Stomach smooth muscle (tissue), 2 donors: Measurements from ENCODE around the gene COX14.
"Not testable (repeated sequence)": the region's sequence is repeated elsewhere in the genome, so short reads cannot be mapped to it uniquely, and the experiment has no call there.

Source experiments
- H3K27ac ChIP-seq: one replicate; pipeline ENCODE4 v1.7.0; 2013; ENCODE audit warnings: mild to moderate bottlenecking, low read length, inconsistent platforms
- H3K27me3 ChIP-seq, 2 donors: one replicate each; pipeline ENCODE4 v1.7.0; 2013; ENCODE audit warnings: low read length in 2 of 2; ENCODE audit not compliant: insufficient read depth in 2 of 2, control insufficient read depth in 1 of 2
- H3K36me3 ChIP-seq, 2 donors: one replicate each; pipeline ENCODE4 v1.7.0; 2013; ENCODE audit warnings: low read length in 2 of 2; ENCODE audit not compliant: control insufficient read depth in 2 of 2, insufficient read depth in 2 of 2
- H3K4me1 ChIP-seq: one replicate; pipeline ENCODE4 v1.7.0; 2013; ENCODE audit warnings: low read length; ENCODE audit not compliant: control insufficient read depth, insufficient read depth
- H3K4me3 ChIP-seq, 2 donors: one replicate each; pipeline ENCODE4 v1.7.0; 2013; ENCODE audit warnings: low read length in 2 of 2
- H3K9ac ChIP-seq, 2 donors: one replicate each; pipeline ENCODE4 v1.7.0; 2013; ENCODE audit warnings: low read length in 2 of 2, mild to moderate bottlenecking in 1 of 2
- H3K9me3 ChIP-seq, 2 donors: one replicate each; pipeline ENCODE4 v1.7.0; 2013; ENCODE audit warnings: low read length in 2 of 2; ENCODE audit not compliant: control insufficient read depth in 2 of 2
- donor health status: healthy.
- donor health status: Pancreatic carcinoma.

Gene COX14

DNA sequence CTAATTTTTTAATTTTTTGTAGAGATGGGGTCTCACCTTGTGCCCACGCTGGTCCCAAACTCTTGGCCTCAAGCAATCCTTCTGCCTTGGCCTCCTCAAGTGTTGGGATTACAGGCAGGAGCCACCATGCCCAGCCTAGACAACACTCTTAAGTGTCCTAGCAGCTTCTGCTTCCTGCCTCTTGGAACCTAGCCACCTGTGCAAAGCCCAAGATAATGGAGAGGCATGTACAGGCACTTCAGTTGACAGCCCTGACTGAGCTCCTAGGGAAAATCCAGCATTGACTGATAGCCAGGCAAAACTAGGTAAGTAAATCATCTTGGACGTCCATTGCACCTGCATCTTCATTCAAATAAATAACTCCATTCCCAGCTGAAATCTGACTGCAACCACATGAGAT lies 15.5 kb downstream of the COX14 start:
- Histone ChIP-seq H3K4me3 (no peak overlapping the region), H3K9ac (no peak overlapping the region), H3K27ac (no peak overlapping the region), H3K27me3 (no peaks in the 10 kb centered on the region), H3K9me3 (no peaks in the 10 kb centered on the region), H3K36me3 (peaks cover 35 to 43% of the 10 kb centered on the region in 2 donors), H3K4me1 (peaks cover 2% of the 10 kb centered on the region)

DNA sequence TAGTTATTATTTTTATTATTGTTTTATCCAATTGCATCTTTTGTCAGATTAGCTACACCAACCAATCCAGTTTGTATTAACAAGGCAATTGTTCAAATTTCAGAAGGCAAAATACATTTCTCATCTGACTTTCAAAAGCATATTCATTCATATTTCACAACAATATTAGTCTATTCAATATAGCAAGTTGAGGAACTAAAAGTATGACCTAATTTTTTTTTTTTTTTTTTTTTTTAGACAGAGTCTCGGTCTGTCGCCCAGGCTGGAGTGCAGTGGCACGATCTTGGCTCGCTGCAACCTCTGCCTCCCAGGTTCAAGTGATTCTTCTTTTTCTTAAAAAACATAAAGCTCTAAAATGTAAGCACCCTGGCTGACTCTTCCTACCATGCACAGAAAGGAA lies 17.3 kb downstream of the COX14 start:
- Histone ChIP-seq H3K4me1 (peaks cover 2% of the 10 kb centered on the region), H3K27me3 (no peaks in the 10 kb centered on the region), H3K9ac (no peak overlapping the region), H3K27ac (no peak overlapping the region), H3K9me3 (no peaks in the 10 kb centered on the region), H3K4me3 (no peak overlapping the region), H3K36me3 (peaks cover 33 to 41% of the 10 kb centered on the region in 2 donors)

GRCh38 chr12:50132505-50133135 lies 20.6 kb downstream of the COX14 start:
- Histone ChIP-seq H3K9me3 (no peaks in the 10 kb centered on the region), H3K36me3 (peaks cover 38 to 44% of the 10 kb centered on the region in 2 donors)

DNA sequence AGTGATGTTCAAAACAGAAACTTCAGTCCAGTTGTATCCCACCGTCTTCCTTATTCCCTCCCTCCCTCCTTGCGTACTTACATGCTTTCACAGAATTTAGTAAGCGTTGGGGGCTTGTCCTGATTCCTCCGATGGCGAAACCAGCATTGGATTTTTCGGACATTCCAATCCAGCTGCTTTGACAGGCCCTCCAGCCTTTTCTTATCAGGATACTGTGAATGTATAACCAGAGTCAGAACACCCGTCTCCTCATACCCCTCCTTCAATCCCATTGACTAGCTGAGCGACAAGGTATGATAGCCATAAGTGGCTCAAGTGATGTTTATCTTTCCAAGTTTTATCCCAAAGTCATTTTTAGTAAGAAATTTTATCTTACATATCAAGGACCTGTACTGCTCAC lies 31.0 kb downstream of the COX14 start:
- H3K4me3 ChIP-seq, result no peak overlapping the region
- H3K9me3 ChIP-seq, result no peaks in the 10 kb centered on the region
- no peak overlapping the region for H3K9ac ChIP-seq
- no peak overlapping the region for H3K27ac ChIP-seq
- H3K4me1 ChIP-seq, result no peaks in the 10 kb centered on the region
- H3K27me3 ChIP-seq, result no peaks in the 10 kb centered on the region
- peaks cover 5 to 17% of the 10 kb centered on the region in 2 donors for H3K36me3 ChIP-seq

More at GRCh38 chr12:50132505-50133135, 20.6 kb downstream of the COX14 start:
- Histone ChIP-seq H3K27me3 (no peaks in the 10 kb centered on the region), H3K4me3 (no peak overlapping the region), H3K27ac (no peak overlapping the region), H3K4me1 (peaks cover 9% of the 10 kb centered on the region), H3K9ac (no peak overlapping the region)

DNA sequence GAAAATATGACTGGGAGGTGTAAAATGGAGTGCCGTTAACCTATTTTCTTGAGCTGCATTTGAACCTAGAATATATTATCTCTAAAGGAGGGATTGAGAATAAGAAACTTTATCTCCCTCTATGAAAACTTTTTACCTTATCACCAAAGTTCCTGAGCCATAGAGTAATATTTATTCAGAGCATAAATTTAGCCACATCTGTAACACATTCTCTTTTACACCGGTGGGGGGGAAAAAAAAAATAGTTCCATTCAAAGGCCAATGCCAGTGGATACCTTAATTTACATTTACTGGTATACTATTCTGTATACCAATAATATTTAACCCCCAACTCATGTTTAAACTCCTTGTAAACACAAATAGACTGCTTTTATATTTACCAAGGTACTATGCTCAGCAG lies 33.4 kb downstream of the COX14 start:
- no peaks in the 10 kb centered on the region for H3K9me3 ChIP-seq
- H3K27ac ChIP-seq, result no peak overlapping the region
- H3K9ac ChIP-seq, result no peak overlapping the region
- H3K27me3 ChIP-seq, result no peaks in the 10 kb centered on the region
- peaks cover 5 to 7% of the 10 kb centered on the region in 2 donors for H3K36me3 ChIP-seq
- H3K4me3 ChIP-seq, result no peak overlapping the region
- H3K4me1 ChIP-seq, result no peaks in the 10 kb centered on the region

DNA sequence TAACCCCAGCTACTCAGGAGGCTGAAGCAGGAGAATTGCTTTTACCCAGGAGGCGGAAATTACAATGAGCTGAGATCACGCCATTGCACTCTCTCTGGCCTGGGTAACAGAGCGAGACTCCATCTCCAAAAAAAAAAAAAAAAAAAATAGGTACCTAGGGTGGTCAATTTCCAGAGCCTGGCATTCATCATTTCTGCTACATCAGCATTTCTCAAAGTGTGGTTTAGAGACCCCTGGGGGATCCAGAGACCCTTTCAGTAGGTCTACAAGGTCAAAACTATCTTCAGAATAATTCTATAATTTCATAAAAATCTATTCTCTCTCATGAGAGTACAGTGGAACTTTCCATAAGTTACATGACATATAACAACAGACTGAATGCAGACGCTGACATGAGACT lies 35.2 kb downstream of the COX14 start:
- no peak overlapping the region for H3K9ac ChIP-seq
- no peak overlapping the region for H3K27ac ChIP-seq
- H3K36me3 ChIP-seq, result peaks cover 0 to 3% of the 10 kb centered on the region in 2 donors
- no peak overlapping the region for H3K4me3 ChIP-seq
- no peaks in the 10 kb centered on the region for H3K9me3 ChIP-seq
- no peaks in the 10 kb centered on the region for H3K4me1 ChIP-seq
- no peaks in the 10 kb centered on the region for H3K27me3 ChIP-seq

DNA sequence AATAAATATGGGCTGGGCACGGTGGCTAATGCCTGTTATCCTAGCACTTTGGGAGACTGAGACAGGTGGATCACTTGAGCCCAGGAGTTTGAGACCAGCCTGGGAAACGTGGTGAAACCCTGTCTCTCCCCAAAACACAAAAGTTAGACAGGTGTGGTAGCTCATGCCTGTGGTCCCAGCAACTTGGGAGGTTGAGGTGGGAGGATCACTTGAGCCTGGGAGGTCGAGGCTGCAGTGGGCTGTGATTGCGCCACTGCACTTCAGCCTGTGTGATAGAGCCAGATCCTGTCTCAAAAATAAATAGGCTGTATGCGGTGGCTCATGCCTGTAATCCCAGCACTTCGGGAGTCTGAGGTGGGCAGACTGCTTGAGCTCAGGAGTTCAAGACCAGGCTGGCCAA lies 36.0 kb downstream of the COX14 start:
- H3K4me1 ChIP-seq, H3K27ac ChIP-seq, H3K9ac ChIP-seq, H3K4me3 ChIP-seq, H3K27me3 ChIP-seq, H3K9me3 ChIP-seq, H3K36me3 ChIP-seq: not testable (repeated sequence)

DNA sequence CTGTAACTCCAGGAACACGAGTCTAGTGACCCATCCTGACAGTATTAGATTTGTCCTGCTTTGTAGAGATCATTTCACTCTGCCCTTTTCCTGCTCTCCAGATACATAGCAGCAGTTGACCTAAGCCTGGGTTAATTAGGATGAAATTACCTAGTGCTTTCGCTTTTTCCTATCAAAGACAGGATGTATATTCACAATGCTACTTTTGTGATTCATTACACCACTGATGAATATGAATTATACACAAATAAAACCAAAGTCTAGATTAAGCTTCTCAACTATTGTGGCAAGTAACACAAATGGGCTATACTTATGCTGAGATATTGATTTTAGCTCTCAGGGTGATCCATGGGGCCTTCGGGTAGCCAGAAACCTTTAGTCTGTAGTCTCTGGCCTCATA lies 37.3 kb downstream of the COX14 start:
- H3K4me3 ChIP-seq, result no peak overlapping the region
- no peaks in the 10 kb centered on the region for H3K27me3 ChIP-seq
- H3K9me3 ChIP-seq, result no peaks in the 10 kb centered on the region
- no peak overlapping the region for H3K27ac ChIP-seq
- no peak overlapping the region for H3K9ac ChIP-seq
- no peaks in the 10 kb centered on the region for H3K4me1 ChIP-seq
- H3K36me3 ChIP-seq, result no peaks in the 10 kb centered on the region

DNA sequence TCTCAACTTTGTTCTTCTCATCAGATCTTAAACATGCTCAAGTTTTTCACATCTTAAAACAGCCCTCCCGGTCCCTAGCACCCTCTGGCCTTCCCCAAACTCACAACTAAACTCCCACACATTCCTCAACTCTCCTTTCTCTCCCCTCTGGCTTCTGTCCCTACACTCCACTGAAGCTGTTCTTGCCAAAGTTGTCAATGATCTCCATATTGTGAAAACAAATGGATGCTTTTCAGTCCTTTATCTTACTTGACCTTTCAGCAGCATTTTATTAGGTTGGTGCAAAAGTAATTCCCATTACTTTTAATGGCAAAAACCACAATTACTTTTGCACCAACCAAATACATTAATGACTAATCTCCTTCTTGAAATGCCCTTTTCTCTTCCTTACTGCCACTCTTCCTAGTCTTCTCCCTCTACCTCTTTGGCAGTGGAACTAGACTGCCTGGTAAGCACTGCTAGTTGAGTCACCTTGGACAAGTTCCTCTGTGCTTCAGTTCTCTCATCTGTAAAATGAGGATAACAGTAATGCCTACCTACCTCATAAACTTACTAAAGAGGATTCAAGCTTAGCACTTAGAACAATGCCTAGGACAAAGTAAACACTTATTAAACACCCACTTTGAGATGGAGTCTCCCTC lies 39.1 kb downstream of the COX14 start:
- H3K4me3 ChIP-seq, result no peak overlapping the region
- no peaks in the 10 kb centered on the region for H3K4me1 ChIP-seq
- H3K9ac ChIP-seq, result no peak overlapping the region
- no peaks in the 10 kb centered on the region for H3K9me3 ChIP-seq
- no peaks in the 10 kb centered on the region for H3K36me3 ChIP-seq
- H3K27ac ChIP-seq, result no peak overlapping the region
- H3K27me3 ChIP-seq, result no peaks in the 10 kb centered on the region

DNA sequence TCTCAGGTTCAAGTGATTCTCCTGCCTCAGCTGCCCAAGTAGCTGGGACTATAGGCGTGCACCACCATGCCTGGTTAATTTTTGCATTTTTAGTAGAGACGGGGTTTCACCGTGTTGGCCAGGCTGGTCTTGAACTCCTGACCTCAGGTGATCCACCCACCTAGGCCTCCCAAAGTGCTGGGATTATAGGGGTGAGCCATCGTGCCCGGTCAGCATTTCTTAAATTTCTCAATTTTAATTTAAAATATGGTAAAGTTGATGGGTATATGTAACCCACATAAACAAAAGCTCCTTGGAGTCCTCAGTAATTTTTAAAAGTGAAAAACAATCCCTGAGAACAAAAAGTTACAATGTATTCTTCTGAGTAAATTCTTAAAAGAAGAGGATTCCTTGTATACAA lies 42.9 kb downstream of the COX14 start:
- H3K4me1 ChIP-seq, H3K36me3 ChIP-seq, H3K4me3 ChIP-seq, H3K9ac ChIP-seq, H3K27ac ChIP-seq, H3K27me3 ChIP-seq, H3K9me3 ChIP-seq: not testable (repeated sequence)

- no peak overlapping the region for H3K4me3 ChIP-seq
- no peak overlapping the region for H3K9ac ChIP-seq
- no peaks in the 10 kb centered on the region for H3K4me1 ChIP-seq
- no peaks in the 10 kb centered on the region for H3K9me3 ChIP-seq
- no peak overlapping the region for H3K27ac ChIP-seq
- H3K27me3 ChIP-seq, result no peaks in the 10 kb centered on the region
- H3K36me3 ChIP-seq, result no peaks in the 10 kb centered on the region
Observed at GRCh38 chr12:50156641-50157040, 44.6 kb downstream of the COX14 start.
